ENCODE measurements around the gene GBP4.

Gene GBP4

DNA sequence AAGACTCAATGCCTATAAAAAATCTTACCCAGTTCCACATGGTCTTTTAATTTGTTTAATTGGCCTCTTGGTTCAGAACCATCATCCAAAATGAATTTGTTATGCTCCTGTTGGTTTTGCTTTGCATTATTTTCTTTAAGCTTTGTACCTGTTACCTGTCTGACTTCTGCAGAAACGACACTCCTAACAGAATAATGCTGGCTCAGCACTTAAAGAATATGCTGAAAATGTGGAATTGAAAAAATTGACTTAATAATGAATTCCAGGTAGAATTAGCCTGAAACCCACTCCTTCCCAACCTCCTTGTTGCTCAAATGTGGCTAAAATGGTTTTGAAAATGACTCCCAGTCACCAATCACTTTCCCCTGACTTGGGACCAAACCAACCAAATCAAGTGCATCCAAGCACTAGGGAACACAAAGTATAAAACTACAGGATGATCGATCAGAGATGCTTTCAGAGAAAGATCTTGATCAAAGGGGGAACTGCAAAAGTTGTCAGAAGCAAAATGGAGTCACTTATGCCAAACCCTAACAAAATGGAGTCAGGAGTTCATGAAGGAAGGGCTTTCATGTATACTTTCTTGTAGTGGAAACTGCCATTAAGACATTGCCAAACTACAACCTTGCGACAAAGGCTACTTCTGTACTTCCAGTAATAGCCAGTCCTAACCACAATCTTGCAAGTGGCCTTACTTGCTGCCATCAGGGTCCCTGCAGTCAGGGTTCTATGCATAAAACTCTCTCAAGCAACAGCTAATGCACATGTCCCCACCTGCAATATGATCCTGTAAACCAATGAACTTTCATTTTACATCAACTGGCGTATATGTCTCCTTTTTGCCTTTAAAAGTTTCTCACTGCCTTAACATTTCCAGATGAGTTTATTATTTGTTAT lies 28.3 kb downstream of the GBP4 start:
- no peak for DNase-seq

DNA sequence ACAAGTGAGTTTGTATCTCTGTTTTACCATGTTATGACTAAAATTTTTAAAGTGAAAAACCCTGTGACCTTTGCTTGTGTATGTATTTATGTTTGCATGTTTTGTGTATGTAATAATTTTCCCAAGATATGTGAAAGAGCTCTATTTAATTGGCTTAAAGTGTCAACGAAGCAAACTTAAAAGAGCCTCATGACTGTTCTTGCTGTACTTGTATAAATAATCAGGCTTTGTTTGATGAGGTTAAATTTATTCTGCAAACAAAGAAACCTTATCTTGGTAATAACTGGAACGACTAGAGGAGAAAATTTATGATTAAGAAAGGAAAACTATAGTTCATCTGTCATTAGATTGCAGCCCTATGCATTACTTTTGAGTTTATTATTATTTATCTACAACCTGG lies 29.6 kb downstream of the GBP4 start:
- no peak for DNase-seq

DNA sequence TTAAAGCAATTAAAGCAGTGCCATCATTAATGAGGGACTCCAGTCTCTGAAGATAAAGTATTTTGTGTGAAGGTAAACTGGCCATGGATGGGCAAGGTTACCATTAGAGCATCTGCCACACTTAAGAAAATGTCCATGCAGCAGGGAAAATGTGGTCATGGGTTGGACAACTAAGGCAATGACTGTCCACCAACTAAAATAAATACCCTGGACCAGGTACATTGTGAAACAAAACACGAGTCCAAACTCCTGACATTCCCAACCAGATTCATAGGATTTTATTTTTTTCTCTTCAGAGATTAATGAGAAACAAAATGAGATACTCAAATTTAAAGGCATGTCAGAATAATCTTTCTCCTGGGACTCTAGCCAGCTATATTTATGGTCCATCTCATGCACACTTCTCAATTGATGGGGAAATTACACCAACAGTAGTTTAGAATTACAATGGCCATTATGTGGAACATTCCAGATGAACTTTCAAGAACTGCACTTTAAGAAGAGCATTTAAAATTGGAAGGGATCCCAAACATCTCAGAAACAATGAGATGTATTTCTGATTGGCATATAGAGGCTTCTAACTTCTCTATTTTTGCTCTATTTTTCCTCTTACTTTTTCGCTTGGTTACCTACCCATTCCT lies 31.0 kb downstream of the GBP4 start:
- no peak for DNase-seq

DNA sequence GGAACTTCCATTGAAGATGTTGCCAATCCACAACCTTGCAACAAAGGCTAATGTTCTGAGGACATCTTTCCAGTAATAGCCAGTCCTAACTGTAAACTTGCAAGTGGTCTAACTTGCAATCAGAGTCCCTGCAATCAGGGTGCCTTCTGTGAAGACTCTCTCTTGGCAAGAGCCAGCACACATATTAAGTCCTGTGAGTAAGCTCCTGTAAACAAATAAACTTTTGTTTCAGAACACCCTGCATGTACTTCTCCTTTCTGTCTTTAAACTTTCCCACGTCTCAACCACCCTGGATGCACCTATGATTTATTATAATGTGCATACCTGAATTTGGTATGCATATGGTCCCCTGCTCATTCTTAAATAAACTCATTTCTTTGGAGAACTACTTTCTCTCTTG lies 32.0 kb downstream of the GBP4 start:
- DNase-seq, result no peak

DNA sequence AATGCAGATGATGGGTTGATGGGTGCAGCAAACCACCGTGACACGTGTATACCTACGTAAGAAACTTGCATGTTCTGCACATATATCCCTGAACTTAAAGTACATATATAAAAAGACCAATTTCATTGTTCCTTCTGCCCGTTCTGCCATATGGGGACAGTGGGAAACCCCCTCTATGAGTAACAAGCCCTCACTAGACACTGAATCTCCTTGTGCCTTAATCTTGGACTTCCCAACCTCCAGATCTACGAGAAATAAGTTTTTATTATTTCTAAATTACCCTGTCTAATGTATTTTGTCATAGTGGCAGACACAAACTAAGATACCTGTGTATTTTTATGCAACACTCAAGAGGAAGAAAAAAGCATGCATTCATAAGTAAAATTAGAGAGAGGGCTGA lies 32.9 kb downstream of the GBP4 start:
- no peak for DNase-seq

DNA sequence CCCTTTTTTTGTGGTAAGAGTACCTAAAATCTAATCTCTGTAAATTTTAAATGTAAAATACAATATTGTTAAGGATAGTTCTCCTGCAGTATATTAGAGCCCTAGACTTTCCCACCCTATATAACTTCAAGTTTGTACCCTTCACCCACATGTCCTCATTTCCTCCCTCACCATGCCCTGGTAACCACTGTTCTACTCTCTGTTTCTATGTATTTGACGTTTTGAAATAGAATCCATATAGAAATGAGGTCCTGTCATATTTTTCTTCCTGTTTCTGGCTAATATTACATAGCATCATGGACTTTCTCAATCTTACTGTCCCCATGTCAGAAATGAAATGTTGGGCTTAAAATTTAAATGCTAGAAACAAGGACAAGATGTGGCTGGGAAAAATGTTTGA lies 47.7 kb downstream of the GBP4 start:
- no peak for DNase-seq

DNA sequence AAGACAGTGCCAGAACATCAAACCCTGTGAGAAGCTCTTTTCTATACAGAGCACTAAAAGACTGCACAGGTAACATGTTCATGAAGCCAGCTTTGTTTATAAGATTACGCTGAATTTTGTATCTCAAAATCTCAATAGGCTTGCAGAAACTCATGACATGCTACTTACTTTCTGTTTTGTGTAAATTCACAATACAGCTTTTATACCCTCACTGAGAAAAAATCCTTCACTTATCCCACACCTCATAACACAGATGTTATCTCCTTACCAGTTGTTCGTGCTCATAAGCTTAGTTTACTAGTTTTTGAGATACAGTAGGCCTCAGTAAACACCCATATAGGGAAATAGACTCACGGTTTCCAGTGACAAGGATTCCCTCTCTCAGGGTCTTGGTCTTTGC lies 48.8 kb downstream of the GBP4 start:
- no peak for DNase-seq

DNA sequence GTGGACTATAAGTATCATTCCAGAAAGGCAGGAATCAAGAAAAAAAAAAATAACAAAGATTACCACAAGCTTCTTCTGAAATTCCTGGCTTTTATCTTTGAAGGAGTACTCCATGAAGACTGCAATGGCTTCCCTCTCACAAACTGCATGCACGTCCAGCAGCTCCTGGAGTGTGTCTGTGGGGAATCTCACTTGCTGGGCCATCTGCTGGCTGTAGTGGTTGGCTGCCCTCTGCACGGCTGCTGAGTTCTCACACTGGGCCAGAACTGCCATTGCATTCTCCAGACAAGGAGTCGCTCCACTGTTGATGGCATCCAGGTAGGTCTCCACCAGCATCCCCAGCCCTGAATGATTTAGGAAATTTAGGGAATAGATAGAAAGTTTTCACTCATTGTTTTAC lies 49.5 kb downstream of the GBP4 start:
- no peak for DNase-seq

DNA sequence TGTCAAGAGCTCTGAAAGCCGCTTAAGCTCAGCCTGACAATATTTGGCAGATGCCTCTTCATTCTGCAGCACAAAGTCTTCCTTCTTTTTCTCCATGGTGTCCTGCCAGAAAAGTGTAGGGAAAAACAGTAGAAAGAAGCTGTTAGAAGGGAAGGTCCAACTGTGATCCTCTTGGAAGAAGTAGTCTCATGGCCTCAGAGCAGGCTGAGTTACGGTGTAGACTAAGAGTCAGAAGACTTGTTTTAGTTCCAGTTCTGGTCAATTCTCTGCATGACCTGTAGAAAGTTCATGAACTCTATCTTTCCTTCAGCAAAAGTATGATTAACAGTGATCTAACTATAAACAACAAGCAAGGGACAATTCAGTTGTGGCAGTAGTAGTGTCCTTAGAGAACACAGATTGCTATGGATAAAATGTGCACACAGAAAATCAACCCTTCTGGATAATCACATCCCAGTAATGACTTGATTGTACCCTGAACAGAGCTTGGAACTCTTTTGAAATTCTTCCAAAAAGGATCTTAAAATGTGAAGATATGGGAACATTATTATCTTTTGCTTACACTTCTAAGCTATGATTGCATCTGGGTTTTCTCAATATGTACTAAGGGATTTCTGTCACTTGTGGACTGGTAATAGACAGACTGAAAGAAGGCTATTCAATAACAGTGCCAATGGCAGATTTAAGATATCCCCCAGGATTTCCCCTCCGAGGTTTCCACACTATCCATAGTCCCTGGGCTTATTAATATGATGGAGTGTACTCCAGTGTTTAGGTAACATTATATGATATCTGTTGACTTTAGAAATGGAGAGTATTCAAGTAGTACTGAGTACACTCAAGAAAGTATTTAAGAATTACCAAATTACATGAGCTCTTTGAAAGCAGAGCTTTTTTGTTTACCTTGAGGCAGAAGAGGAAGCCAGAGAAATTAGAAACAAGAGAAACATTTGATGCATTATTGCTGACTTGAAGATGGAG lies 50.8 kb downstream of the GBP4 start:
- DNase-seq, result no peak

DNA sequence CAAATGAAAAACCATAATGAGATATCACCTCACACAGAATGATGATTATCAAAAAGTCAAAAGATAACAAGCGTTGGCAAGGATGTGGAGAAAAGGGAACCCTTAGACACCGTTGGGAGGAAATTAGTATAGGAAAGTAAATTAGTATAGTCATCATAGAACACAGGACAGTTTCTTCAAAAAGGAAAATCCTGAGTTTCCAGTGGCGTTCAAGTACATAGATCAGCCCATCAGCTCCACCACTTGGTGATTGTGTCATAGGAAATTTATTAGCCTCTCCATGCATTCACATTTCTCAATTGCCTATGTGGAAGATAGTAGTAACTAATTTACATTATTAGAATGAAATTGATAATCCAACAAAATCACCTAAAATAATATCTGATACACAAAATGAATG lies 52.0 kb downstream of the GBP4 start:
- no peak for DNase-seq

DNA sequence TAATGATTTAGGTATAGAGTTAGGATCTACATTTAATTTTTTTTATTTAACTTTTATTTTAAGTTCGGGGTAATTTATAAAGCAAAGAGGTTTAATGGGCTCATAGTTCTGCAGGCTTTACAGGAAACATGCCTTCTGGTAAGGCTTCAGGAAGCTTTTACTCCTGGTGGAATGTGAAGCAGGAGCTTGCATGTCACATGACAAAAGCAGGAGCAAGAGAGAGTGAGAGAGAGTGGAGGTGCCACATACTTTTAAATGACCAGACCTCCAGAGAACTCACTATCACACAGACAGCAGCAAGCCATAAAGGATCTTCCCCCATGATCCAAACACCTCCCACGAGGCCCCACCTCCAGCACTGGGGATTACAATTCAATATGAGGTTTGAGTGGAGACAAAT lies 55.3 kb downstream of the GBP4 start:
- DNase-seq, result no peak

DNA sequence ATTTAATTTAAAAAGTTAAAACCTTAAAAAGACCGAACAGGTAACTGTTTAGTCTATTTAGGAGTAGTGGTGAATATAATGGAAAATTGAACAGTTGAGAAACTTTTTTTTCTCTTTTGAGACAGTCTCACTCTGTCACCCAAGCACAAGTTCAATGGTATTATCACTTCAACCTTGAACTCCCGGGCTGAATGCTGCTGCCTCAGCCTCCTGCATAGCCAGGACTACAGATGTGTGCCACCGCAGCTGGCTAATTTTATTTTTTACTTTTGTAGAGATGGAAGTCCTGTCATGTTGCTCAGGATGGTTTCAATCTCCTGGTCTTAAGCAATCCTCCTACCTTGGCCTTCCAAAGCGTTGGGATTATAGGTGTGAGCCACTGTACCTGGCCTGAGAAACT lies 56.6 kb downstream of the GBP4 start:
- no peak for DNase-seq

DNA sequence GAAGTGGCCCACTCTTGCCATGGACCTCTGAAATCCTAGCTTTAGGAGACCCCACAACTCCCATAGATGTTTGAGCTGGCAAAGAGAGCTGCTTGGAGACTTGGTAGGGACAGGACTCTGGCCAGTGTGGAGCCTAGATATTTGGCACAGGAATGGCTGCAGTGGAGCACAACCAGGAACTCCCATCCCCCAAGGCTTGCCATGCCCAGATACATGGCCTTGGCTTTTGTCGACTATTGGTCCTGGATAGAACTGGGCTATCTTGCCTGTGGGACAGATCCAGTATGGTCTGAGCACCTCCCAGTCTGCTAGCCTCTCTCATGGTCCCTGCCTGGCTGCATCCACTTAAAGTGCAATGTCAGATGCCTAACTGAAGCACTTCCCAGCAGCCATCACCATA lies 65.0 kb downstream of the GBP4 start:
- DNase-seq, result no peak

All from bone marrow (tissue), 2 donors.